RWPE2 (cell line): ENCODE data around the gene CNOT4.
A peak's percentile ranks its signal among the peaks of the same experiment; 100 is the strongest.

Source experiments
- ATAC-seq: fragments of 200-7000 bp; cut with Tn5 transposase; 3 replicates; pipeline ENCODE4 v1.9.1; 2021; ENCODE audit warnings: low read depth
- DNase-seq: peaks from one replicate; pipeline ENCODE4 v3.0.0-alpha.2; 2020; ENCODE audit warnings: low spot score
- H3K27ac ChIP-seq: fragments of 450-650 bp; 2 replicates; pipeline ENCODE4 v1.5.1; 2017; ENCODE audit warnings: mild to moderate bottlenecking; ENCODE audit not compliant: poor library complexity, severe bottlenecking
- H3K27me3 ChIP-seq: fragments of 250-450 bp; sonication (Bioruptor Pico); 2 replicates; pipeline ENCODE4 v1.5.1; 2021; ENCODE audit warnings: mild to moderate bottlenecking, moderate library complexity; ENCODE audit not compliant: insufficient read depth, poor library complexity, severe bottlenecking
- H3K36me3 ChIP-seq: fragments of 250-450 bp; sonication (Bioruptor Pico); 2 replicates; pipeline ENCODE4 v1.5.1; 2020; ENCODE audit warnings: low read depth, mild to moderate bottlenecking, moderate library complexity
- H3K4me1 ChIP-seq: fragments of 250-450 bp; sonication (Bioruptor Pico); 2 replicates; pipeline ENCODE4 v1.5.1; 2021; ENCODE audit warnings: mild to moderate bottlenecking, moderate library complexity; ENCODE audit not compliant: insufficient read depth, poor library complexity, severe bottlenecking
- H3K4me3 ChIP-seq: fragments of 250-450 bp; sonication (Bioruptor Pico); 2 replicates; pipeline ENCODE4 v1.5.1; 2021; ENCODE audit warnings: mild to moderate bottlenecking, moderate library complexity; ENCODE audit not compliant: severe bottlenecking
- H3K9me3 ChIP-seq: fragments of 250-450 bp; sonication (Bioruptor Pico); 2 replicates; pipeline ENCODE4 v1.5.1; 2021; ENCODE audit warnings: mild to moderate bottlenecking, moderate library complexity; ENCODE audit not compliant: severe bottlenecking
- TF ChIP-seq, protein P1 (sequence below): fragments of 450-650 bp; IDR thresholded peaks from one replicate; pipeline ENCODE4 v1.5.1; 2017; ENCODE audit warnings: mild to moderate bottlenecking, moderate library complexity; ENCODE audit not compliant: poor library complexity, severe bottlenecking

Gene CNOT4

GRCh38 chr7:135518748-135519147, 8.8 kb upstream of the CNOT4 start:
- Histone ChIP-seq H3K4me1 (no peaks in the 10 kb centered on the region), H3K9me3 (no peaks in the 10 kb centered on the region), H3K27ac (no peak overlapping the region), H3K4me3 (no peak overlapping the region), H3K36me3 (no peaks in the 10 kb centered on the region), H3K27me3 (no peaks in the 10 kb centered on the region)
- ATAC-seq, result no peak
- TF ChIP-seq, protein P1, sequence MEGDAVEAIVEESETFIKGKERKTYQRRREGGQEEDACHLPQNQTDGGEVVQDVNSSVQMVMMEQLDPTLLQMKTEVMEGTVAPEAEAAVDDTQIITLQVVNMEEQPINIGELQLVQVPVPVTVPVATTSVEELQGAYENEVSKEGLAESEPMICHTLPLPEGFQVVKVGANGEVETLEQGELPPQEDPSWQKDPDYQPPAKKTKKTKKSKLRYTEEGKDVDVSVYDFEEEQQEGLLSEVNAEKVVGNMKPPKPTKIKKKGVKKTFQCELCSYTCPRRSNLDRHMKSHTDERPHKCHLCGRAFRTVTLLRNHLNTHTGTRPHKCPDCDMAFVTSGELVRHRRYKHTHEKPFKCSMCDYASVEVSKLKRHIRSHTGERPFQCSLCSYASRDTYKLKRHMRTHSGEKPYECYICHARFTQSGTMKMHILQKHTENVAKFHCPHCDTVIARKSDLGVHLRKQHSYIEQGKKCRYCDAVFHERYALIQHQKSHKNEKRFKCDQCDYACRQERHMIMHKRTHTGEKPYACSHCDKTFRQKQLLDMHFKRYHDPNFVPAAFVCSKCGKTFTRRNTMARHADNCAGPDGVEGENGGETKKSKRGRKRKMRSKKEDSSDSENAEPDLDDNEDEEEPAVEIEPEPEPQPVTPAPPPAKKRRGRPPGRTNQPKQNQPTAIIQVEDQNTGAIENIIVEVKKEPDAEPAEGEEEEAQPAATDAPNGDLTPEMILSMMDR, result no peak
- DNase-seq, result no peak

- Histone ChIP-seq H3K27me3 (no peaks in the 10 kb centered on the region), H3K9me3 (no peaks in the 10 kb centered on the region), H3K27ac (no peak overlapping the region), H3K4me1 (no peaks in the 10 kb centered on the region), H3K4me3 (no peak overlapping the region), H3K36me3 (no peaks in the 10 kb centered on the region)
- ATAC-seq, result no peak
- TF ChIP-seq, protein P1, result no peak
- no peak for DNase-seq
Measured at GRCh38 chr7:135517060-135517459, 7.2 kb upstream of the CNOT4 start.

DNA sequence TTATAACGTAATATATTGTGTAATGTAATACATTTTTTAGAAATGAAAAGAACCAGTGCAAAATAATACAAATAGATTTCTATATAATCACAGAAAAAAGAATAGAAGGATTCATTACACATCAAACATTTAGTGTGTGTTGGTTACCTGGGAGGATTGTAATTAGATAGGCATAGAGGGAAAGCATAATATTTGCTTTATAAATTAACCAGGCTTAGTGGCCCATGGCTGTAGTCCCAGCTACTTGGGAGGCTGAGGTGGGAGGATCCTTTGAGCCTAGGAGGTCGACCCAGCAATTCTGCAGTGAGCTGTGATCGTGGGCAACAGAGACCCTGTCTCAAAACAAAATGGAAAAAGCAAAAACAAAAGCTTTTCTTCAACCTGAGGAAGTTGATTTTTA, 5.0 kb upstream of the CNOT4 start:
- H3K4me1 ChIP-seq, result no peaks in the 10 kb centered on the region
- no peaks in the 10 kb centered on the region for H3K9me3 ChIP-seq
- H3K27me3 ChIP-seq, result no peaks in the 10 kb centered on the region
- TF ChIP-seq, protein P1, result no peak
- DNase-seq (no peak), ATAC-seq (no peak)
- H3K27ac ChIP-seq, result no peak overlapping the region
- H3K4me3 ChIP-seq, result no peak overlapping the region
- H3K36me3 ChIP-seq, result no peaks in the 10 kb centered on the region

DNA sequence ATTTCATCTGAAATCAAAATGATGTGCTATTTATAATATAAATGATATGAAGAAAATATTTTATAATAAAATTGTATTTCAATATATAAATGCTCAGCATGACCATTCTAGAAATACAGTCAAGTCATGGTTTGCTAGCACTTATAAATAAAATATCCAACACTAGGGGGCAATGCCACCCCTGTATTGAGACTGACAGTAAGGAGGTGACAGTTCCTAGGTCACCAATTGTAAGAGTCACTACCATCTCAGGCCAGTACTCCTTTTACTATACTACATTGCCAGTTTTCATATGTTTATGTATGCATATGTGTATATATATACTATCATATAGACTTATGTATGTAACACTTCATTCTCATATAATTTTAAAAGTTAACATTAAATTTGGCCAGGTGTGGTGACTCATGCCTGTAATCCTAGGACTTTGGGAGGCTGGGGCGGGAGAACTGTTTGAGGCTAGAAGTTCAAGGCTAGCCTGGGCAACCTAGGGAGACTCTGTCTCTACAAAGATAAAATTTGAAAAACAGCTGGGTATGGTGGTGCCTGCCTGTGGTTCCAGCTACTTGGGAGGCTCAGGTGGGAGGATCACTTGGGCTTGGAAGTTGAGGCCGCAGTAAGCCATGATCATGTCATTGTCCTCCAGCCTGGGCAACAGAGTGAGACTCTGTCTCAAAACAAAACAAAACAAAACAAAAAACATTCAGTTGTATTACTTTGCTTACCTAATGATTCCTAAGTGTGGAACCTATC, 2.4 kb upstream of the CNOT4 start:
- H3K27me3 ChIP-seq, result no peaks in the 10 kb centered on the region
- DNase-seq (no peak), ATAC-seq (no peak)
- no peak overlapping the region for H3K27ac ChIP-seq
- H3K4me1 ChIP-seq, result peaks cover 8% of the 10 kb centered on the region
- TF ChIP-seq, protein P1, result peak; percentile 77
- no peaks in the 10 kb centered on the region for H3K9me3 ChIP-seq
- peaks cover 11% of the 10 kb centered on the region for H3K36me3 ChIP-seq
- no peak overlapping the region for H3K4me3 ChIP-seq

GRCh38 chr7:135510592-135511183, 786 bp upstream of the CNOT4 start:
- TF ChIP-seq, protein P1, result no peak
- Histone ChIP-seq H3K9me3 (no peaks in the 10 kb centered on the region), H3K27ac (no peak overlapping the region), H3K4me3 (peak overlapping the region; percentile 82), H3K4me1 (peaks cover 13% of the 10 kb centered on the region), H3K27me3 (no peaks in the 10 kb centered on the region), H3K36me3 (peaks cover 15% of the 10 kb centered on the region)
- ATAC-seq (no peak), DNase-seq (no peak)
